Fibroblast of lung (primary cell): ENCODE measurements around the gene EDARADD.

Experiments used
- CTCF ChIP-seq, 2 donors: IDR thresholded peaks in 1 of 2; conservative IDR thresholded peaks in 1 of 2; 1 replicate in 1 of 2; 2 replicates in 1 of 2; pipeline ENCODE4 v1.5.1; 2011 to 2012; ENCODE audit warnings: low read length in 2 of 2, control low read depth in 1 of 2, inconsistent platforms in 1 of 2, low read depth in 1 of 2, mild to moderate bottlenecking in 1 of 2
- EZH2 ChIP-seq: IDR thresholded peaks from 2 replicates; pipeline ENCODE4 v1.5.1; 2012; ENCODE audit warnings: low read length, control low read depth, mild to moderate bottlenecking; ENCODE audit errors: missing control alignments

GRCh38 chr1:236509647-236510401 lies 115.7 kb downstream of the EDARADD start:
- TF ChIP-seq CTCF (conservative IDR thresholded peaks at IDR 0.05 in 1 of 2, IDR thresholded peaks at IDR 0.05 in 1 of 2; ENCODE audit: low read depth in 1 of 2, low read length in 2 of 2) (no peak), EZH2 (no peak)
